NCI-H510A (cell line): Measurements from ENCODE around the gene QRSL1.
A peak's percentile ranks its signal among the peaks of the same experiment; 100 is the strongest.
"Not testable (repeated sequence)": the region's sequence is repeated elsewhere in the genome, so short reads cannot be mapped to it uniquely, and the experiment has no call there.

Experiments
- DNase-seq: peaks from one replicate; lab custom pipeline; 2025; lab: John Stamatoyannopoulos, UW

The QRSL1 gene

GRCh38 chr6:106629103-106629858 lies at the start of gene QRSL1, which contains the start of gene RTN4IP1:
Gene QRSL1, plus strand, starts transcription at chr6:106629578. Its CDS starts 104 bp downstream, at chr6:106629682.
Gene RTN4IP1, minus strand, starts transcription at chr6:106629498. Its CDS starts 477 bp downstream, at chr6:106629021.
- peak; percentile 67 for DNase-seq

- no peak for DNase-seq
Observed at GRCh38 chr6:106581468-106581867, 47.9 kb upstream of the QRSL1 start.

GRCh38 chr6:106586815-106587415 lies 42.5 kb upstream of the QRSL1 start:
- DNase-seq: no peak

- not testable (repeated sequence) for DNase-seq
Observed at GRCh38 chr6:106588937-106589336, 40.4 kb upstream of the QRSL1 start.

GRCh38 chr6:106591111-106591825 lies 38.1 kb upstream of the QRSL1 start:
- no peak for DNase-seq

- no peak for DNase-seq
Observed at GRCh38 chr6:106599440-106599839, 29.9 kb upstream of the QRSL1 start.

GRCh38 chr6:106600329-106600728 lies 29.0 kb upstream of the QRSL1 start:
- no peak for DNase-seq

GRCh38 chr6:106608080-106608668 lies 21.2 kb upstream of the QRSL1 start:
- no peak for DNase-seq

GRCh38 chr6:106609699-106610098 lies 19.7 kb upstream of the QRSL1 start:
- DNase-seq: no peak

- no peak for DNase-seq
Observed at GRCh38 chr6:106611030-106611429, 18.3 kb upstream of the QRSL1 start.

- DNase-seq: no peak
Observed at GRCh38 chr6:106612671-106613416, 16.5 kb upstream of the QRSL1 start.

GRCh38 chr6:106613590-106613989 lies 15.8 kb upstream of the QRSL1 start:
- DNase-seq: no peak

GRCh38 chr6:106614166-106614565 lies 15.2 kb upstream of the QRSL1 start:
- DNase-seq: no peak

- no peak for DNase-seq
Observed at GRCh38 chr6:106614592-106615257, 14.7 kb upstream of the QRSL1 start.

- no peak for DNase-seq
Observed at GRCh38 chr6:106617302-106617701, 12.1 kb upstream of the QRSL1 start.

- DNase-seq: no peak
Observed at GRCh38 chr6:106617857-106618256, 11.5 kb upstream of the QRSL1 start.

- no peak for DNase-seq
Observed at GRCh38 chr6:106618324-106618723, 11.1 kb upstream of the QRSL1 start.

- DNase-seq: no peak
Observed at GRCh38 chr6:106619223-106619622, 10.2 kb upstream of the QRSL1 start.

GRCh38 chr6:106620931-106621672 lies 8.3 kb upstream of the QRSL1 start:
- DNase-seq: no peak

GRCh38 chr6:106622412-106622811 lies 7.0 kb upstream of the QRSL1 start:
- no peak for DNase-seq

GRCh38 chr6:106623039-106623438 lies 6.3 kb upstream of the QRSL1 start:
- no peak for DNase-seq
